COLO829 (cell line): Measurements from ENCODE around the gene CIROP.

Source experiments
- DNase-seq: peaks from one replicate; pipeline ENCODE4 v3.0.0; 2012; ENCODE audit warnings: low spot score

The CIROP gene

GRCh38 chr14:23051141-23052057, 53.4 kb downstream of the CIROP start:
- no peak for DNase-seq
